Gastrocnemius medialis (tissue), 4 donors: Measurements from ENCODE around the gene OR6J1. TPM values are rescaled to one million over a fixed set of nuclear protein-coding genes. Genes with fewer than 3 reads are reported as not detected.
"Not testable (repeated sequence)": the region's sequence is repeated elsewhere in the genome, so short reads cannot be mapped to it uniquely, and the experiment has no call there.

Source experiments
- ATAC-seq, 2 donors: fragments of 150-250 bp; one replicate each; pipeline ENCODE4 v1.9.1; 2016
- DNase-seq, 2 donors: peaks; one replicate each; pipeline ENCODE4 v3.0.0-alpha.2; 2019
- H3K27ac ChIP-seq, 4 donors: fragments of 200-600 bp; sonication (generic); 1 replicate in 1 of 4; 2 replicates in 3 of 4; pipeline ENCODE4 v1.5.1; 2016 to 2018; ENCODE audit warnings: mild to moderate bottlenecking in 2 of 4, moderate library complexity in 1 of 4
- H3K27me3 ChIP-seq, 3 donors: fragments of 200-600 bp; sonication (generic) in 2 of 3; 1 replicate in 1 of 3; 2 replicates in 2 of 3; pipeline versions ENCODE4 v1.5.1 to v1.6.0; 2016 to 2019; ENCODE audit warnings: mild to moderate bottlenecking in 1 of 3, moderate library complexity in 1 of 3
- H3K36me3 ChIP-seq, 2 donors: fragments of 200-600 bp; sonication (generic) in 1 of 2; one replicate each; pipeline ENCODE4 v1.5.1; 2017 to 2018
- H3K4me1 ChIP-seq, 2 donors: fragments of 200-600 bp; sonication (generic) in 1 of 2; one replicate each; pipeline ENCODE4 v1.5.1; 2016 to 2017; ENCODE audit warnings: mild to moderate bottlenecking in 2 of 2
- H3K4me3 ChIP-seq, 4 donors: fragments of 200-600 bp; sonication (generic) in 3 of 4; 1 replicate in 1 of 4; 2 replicates in 3 of 4; pipeline ENCODE4 v1.5.1; 2016 to 2019; ENCODE audit warnings: mild to moderate bottlenecking in 2 of 4
- H3K9me3 ChIP-seq, 3 donors: fragments of 200-600 bp; sonication (generic) in 2 of 3; 1 replicate in 1 of 3; 2 replicates in 2 of 3; pipeline ENCODE4 v1.5.1; 2016 to 2019
- POLR2A ChIP-seq, 2 donors: fragments of 450-650 bp; IDR thresholded peaks; one replicate each; pipeline ENCODE4 v1.6.1; 2017; ENCODE audit warnings: antibody characterized with exemption in 2 of 2, mild to moderate bottlenecking in 2 of 2, moderate library complexity in 2 of 2
- in situ Hi-C, 4 donors: fragments of 200-750 bp; cut with MboI; loops; one replicate each; pipeline versions ENCODE4 v1.15.0 to v1.8.0; 2017; ENCODE audit warnings: low sequenced_read_pairs in 4 of 4
- intact Hi-C: fragments of 100-400 bp; cut with DNase I; formaldehyde crosslinking; loops from one replicate; pipeline ENCODE4 v1.15.1; 2023; ENCODE audit warnings: low total_unique reads
- total RNA-seq, 4 donors: library from RNA; depleted of rRNA; stranded (reverse); fragments of >200 nt; gene quantifications; one replicate each; pipeline versions ENCODE4 v1.1.0 to v1.2.3, GENCODE V29; 2016
- TF ChIP-seq, protein P1 (sequence below), 5 experiments: fragments of 450-650 bp in 3 of 5; fragments of 200-600 bp in 2 of 5; sonication (generic) in 2 of 5; IDR thresholded peaks in 4 of 5; conservative IDR thresholded peaks in 1 of 5; 1 replicate in 4 of 5; 2 replicates in 1 of 5; pipeline ENCODE4 v1.5.1; 2016 to 2019; ENCODE audit warnings: antibody characterized with exemption in 5 of 5, mild to moderate bottlenecking in 3 of 5, moderate library complexity in 3 of 5

OR6J1 gene
- total RNA-seq, 4 donors from 2014 or later = not detected

- in situ Hi-C loops = no loop called here
- no peaks in the 10 kb centered on the region for H3K27me3 ChIP-seq
- intact Hi-C loops = no loop called here
These were observed 41.3 kb upstream of the OR6J1 start for GRCh38 chr14:22685467-22685866.

GRCh38 chr14:22683428-22683827 lies 39.3 kb upstream of the OR6J1 start:
- ATAC-seq, in situ Hi-C loops, H3K27me3 ChIP-seq, H3K9me3 ChIP-seq, intact Hi-C loops, H3K4me1 ChIP-seq, H3K4me3 ChIP-seq, DNase-seq, H3K36me3 ChIP-seq, H3K27ac ChIP-seq: not testable (repeated sequence)

More at GRCh38 chr14:22685467-22685866, 41.3 kb upstream of the OR6J1 start:
- Histone ChIP-seq H3K27ac (no peak overlapping the region), H3K4me1 (no peaks in the 10 kb centered on the region), H3K4me3 (no peak overlapping the region), H3K9me3 (no peaks in the 10 kb centered on the region), H3K36me3 (no peaks in the 10 kb centered on the region)
- ATAC-seq = no peak
- no peak for DNase-seq
- no peak for TF ChIP-seq POLR2A (IDR thresholded peaks at IDR 0.05)
- TF ChIP-seq, protein P1, sequence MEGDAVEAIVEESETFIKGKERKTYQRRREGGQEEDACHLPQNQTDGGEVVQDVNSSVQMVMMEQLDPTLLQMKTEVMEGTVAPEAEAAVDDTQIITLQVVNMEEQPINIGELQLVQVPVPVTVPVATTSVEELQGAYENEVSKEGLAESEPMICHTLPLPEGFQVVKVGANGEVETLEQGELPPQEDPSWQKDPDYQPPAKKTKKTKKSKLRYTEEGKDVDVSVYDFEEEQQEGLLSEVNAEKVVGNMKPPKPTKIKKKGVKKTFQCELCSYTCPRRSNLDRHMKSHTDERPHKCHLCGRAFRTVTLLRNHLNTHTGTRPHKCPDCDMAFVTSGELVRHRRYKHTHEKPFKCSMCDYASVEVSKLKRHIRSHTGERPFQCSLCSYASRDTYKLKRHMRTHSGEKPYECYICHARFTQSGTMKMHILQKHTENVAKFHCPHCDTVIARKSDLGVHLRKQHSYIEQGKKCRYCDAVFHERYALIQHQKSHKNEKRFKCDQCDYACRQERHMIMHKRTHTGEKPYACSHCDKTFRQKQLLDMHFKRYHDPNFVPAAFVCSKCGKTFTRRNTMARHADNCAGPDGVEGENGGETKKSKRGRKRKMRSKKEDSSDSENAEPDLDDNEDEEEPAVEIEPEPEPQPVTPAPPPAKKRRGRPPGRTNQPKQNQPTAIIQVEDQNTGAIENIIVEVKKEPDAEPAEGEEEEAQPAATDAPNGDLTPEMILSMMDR (IDR thresholded peaks at IDR 0.05 in 4 of 5, conservative IDR thresholded peaks at IDR 0.05 in 1 of 5) = no peak

- no peaks in the 10 kb centered on the region for H3K4me1 ChIP-seq
- H3K9me3 ChIP-seq = no peaks in the 10 kb centered on the region
- no peak overlapping the region for H3K27ac ChIP-seq
- H3K4me3 ChIP-seq = no peak overlapping the region
- intact Hi-C loops (no loop called here), in situ Hi-C loops (no loop called here)
- ATAC-seq = no peak
- no peaks in the 10 kb centered on the region for H3K36me3 ChIP-seq
- TF ChIP-seq, protein P1 (IDR thresholded peaks at IDR 0.05 in 4 of 5, conservative IDR thresholded peaks at IDR 0.05 in 1 of 5) = no peak
- no peak for TF ChIP-seq POLR2A (IDR thresholded peaks at IDR 0.05)
- DNase-seq = no peak
- peaks cover 0 to 5% (median 0%) of the 10 kb centered on the region in 3 donors for H3K27me3 ChIP-seq
These were observed 34.1 kb upstream of the OR6J1 start for GRCh38 chr14:22678221-22678620.

DNA sequence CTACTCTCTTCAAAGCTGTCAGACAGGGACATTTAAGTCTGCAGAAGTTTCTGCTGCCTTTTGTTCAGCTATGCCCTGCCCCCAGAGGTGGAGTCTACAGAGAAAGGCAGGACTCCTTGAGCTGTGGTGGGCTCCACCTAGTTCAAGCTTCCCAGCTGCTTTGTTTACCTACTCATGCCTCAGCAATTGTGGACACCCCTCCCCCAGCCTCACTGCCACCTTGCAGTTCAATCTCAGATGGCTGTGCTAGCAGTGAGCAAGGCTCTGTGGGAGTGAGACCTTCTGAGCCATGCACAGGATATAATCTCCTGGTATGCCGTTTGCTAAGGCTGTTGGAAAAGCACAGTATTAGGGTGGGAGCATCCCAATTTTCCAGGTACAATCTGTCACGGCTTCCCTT lies 33.4 kb upstream of the OR6J1 start:
- H3K9me3 ChIP-seq, intact Hi-C loops, ATAC-seq, DNase-seq, H3K27me3 ChIP-seq, in situ Hi-C loops, H3K4me3 ChIP-seq, H3K4me1 ChIP-seq, H3K36me3 ChIP-seq, H3K27ac ChIP-seq: not testable (repeated sequence)

GRCh38 chr14:22671622-22672021 lies 27.5 kb upstream of the OR6J1 start:
- no peaks in the 10 kb centered on the region for H3K9me3 ChIP-seq
- intact Hi-C loops (no loop called here), in situ Hi-C loops (no loop called here)
- DNase-seq (no peak), ATAC-seq (no peak)
- TF ChIP-seq POLR2A (IDR thresholded peaks at IDR 0.05) = no peak
- no peaks in the 10 kb centered on the region for H3K27me3 ChIP-seq
- no peak overlapping the region for H3K27ac ChIP-seq
- H3K36me3 ChIP-seq = no peaks in the 10 kb centered on the region
- no peaks in the 10 kb centered on the region for H3K4me1 ChIP-seq
- no peak overlapping the region for H3K4me3 ChIP-seq

DNA sequence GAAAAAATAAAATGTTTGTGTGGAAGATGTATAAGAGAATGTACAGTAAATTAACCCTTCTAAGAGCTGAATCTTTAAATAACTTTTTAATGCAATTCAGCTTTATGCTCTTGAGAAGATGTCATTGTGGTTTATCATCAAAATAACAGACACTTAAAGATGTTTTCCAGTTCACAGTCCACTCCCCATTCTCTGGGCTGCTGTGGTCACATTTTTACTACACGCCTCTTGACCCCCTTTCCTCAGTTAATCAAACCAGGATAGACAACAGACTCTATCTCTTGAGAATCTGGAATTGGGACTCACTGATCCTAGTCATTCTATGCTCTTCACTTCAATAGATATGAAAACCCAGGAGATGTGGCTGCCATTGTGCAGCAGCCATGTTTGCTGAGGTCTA lies 24.7 kb upstream of the OR6J1 start:
- Histone ChIP-seq H3K9me3 (no peaks in the 10 kb centered on the region), H3K27ac (no peak overlapping the region), H3K4me3 (no peak overlapping the region), H3K4me1 (no peaks in the 10 kb centered on the region), H3K36me3 (no peaks in the 10 kb centered on the region), H3K27me3 (no peaks in the 10 kb centered on the region)
- TF ChIP-seq POLR2A (IDR thresholded peaks at IDR 0.05) = no peak
- TF ChIP-seq, protein P1 (IDR thresholded peaks at IDR 0.05 in 4 of 5, conservative IDR thresholded peaks at IDR 0.05 in 1 of 5) = no peak
- ATAC-seq = no peak
- in situ Hi-C loops = no loop called here
- no peak for DNase-seq
- intact Hi-C loops = no loop called here
